Activated CD8-positive, alpha-beta memory T cell treated with anti-CD3 and anti-CD28 coated beads for 4 hours (primary cell): ENCODE results near the gene AHSA1.

Experiments used
- DNase-seq, 2 donors: peaks; one replicate each; pipeline ENCODE4 v3.0.0-alpha.2; 2020; ENCODE audit warnings: low read depth in 2 of 2

AHSA1 gene

DNA sequence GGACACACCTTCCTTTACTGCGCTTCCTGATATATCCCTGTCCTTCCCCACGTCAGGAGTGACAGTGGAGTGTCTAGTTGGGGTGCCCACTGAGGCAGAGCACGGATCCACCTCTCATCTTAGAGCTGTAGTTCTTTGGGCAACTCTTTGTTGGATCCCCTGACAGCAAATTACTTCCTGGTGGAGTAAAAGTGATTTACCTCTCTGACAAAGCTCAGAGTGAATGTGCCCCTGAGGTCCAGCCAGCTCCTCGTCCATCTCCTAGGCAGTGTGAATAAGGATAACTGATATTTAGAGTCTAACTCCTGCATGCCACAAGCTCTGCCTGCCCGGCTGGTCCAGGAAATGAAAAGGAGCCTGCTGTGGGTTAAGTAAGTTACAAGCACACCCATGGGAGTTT lies 16.0 kb downstream of the AHSA1 start:
- DNase-seq: no peak

DNA sequence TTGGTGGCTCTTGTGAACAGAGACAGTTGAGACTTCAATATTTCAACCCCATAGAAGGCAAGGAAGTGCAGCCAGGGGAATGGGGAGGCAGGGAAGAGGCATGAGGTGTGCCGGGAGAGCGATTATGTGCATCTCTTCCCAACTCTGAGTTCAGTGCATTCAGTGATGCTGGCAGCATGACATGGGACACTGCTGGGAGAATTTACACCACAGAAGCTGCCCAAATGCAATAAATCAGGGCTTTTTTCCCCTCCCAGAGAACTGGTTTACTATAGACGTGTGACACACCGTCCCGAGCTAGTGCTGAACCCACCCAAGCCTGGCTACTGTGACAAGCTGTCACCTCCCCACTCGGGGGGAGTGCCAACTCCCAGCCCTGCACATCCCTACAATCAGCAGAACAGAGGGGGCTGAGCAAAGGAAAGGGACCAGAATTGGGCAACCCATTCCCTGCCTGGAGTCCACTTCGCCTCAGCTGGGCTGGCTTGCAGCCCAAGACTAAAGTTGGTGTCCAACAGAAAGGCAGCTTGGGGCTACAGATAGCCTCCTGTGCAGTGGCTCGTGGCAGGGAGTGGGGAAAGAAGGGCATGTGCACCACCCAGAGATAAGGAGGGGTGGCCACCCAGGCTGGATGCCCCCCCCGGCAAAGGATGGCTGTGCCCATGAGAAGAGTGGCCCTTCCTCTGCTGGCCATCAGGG lies 16.7 kb downstream of the AHSA1 start:
- DNase-seq: no peak

DNA sequence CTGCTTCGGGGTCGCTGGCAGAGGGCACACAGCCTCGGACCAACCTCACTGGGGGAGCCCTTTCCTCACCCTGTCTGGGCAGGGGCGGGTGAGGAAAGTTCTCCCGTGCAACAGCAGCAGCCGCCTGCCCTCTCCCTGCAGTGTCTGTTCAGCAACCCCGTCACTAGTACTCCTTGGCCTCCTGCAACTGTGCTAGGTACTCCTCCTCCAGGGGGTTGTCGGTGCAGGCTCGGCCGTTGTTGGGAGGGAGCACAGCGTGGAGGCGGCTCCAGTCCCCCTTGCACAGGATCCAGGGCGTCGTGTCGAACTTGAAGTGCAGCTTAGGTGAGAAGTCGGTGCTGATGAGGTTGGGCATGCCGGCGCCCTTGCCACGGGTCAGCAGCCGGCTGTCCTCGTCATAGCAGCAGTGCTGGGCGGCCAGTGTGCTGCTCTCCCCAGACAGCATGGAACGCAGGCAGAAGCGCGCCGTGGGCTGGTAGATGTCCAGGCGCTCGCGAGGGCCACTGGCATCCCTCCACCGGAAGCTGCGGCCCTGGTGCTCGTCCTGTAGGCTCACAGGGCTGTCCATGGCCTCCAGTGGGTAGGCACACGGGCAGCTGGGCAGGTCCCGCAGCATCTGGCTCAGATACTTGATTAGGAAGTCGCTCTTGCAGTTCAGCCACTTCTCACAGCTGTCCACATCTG lies 17.7 kb downstream of the AHSA1 start:
- DNase-seq: no peak

DNA sequence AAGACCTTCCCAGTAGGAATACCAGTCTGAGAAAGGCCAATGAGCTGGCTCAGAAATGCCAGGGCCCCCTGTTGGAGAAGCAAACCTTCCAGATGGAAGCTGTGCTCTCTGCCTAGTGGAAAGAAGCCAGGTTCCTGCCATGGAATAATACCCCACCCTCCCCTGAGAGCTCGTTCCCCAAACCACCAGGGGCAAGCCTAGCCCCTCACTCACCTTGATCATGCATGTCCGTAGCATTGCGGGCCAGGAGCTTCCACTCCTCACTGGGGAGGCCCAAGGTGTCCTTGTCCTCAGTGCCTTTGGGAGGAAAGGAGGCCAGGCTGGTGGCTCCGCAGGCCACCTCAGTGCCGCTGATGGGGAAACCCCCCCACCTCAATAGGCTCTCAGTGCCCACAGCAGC lies 20.1 kb downstream of the AHSA1 start:
- DNase-seq: no peak

DNA sequence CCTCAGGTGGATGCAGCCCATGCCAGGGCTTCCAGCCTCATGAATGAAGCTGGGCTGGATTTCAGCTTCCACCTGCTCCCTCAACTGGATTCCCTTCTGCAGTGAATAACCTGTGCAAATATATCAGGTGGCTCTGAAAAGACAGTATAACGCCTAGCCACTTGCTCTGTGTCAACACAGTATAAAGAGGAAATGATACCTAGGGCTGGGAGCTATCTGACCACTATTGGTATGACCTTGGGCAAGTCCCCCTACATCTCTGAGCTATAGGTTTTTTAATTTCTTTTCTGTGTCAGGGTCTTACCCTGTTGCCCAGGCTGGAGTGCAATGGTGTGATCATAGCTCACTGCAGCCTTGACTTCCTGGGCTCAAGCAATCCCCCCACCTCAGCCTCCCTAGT lies 20.9 kb downstream of the AHSA1 start:
- no peak for DNase-seq

DNA sequence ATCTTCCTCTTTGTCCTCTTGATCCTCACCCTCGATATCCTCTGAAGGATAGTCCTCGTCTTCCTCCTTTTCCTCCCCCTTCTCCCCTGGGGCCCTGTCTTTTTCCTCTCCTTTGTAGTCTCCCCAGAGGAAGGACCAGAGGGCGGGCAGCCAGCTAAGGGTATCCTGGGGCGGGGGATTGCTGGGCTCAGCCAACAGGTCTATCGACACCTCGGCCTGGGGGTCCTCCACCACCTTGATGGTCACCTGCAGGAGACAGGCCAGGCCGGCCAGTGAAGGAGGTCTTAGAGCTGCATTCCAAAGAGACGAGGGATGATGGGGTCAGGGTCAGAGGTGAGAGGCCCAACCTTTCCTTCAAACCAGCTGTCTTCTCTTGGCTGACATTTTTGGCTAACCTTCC lies 24.5 kb downstream of the AHSA1 start:
- no peak for DNase-seq

DNA sequence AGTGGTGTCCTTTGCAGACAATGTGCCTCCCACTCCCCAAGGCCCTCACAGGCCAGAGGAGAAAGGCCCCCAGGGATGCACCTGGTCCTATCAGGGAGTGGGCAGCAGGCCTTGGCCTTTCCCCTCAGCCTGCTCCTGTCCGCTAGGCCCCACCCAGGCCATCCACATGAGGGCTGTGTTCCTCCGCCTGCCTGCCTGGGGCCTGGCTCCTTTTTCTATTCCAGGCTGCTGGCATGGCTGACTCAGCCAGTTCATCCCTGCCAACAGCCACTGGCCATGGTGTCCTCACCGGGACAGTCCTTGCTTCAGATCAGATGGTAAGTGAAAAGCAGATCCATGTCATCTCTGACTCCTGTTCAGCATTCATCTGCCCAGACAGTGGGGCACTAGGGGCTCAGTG lies 27.4 kb downstream of the AHSA1 start:
- no peak for DNase-seq

DNA sequence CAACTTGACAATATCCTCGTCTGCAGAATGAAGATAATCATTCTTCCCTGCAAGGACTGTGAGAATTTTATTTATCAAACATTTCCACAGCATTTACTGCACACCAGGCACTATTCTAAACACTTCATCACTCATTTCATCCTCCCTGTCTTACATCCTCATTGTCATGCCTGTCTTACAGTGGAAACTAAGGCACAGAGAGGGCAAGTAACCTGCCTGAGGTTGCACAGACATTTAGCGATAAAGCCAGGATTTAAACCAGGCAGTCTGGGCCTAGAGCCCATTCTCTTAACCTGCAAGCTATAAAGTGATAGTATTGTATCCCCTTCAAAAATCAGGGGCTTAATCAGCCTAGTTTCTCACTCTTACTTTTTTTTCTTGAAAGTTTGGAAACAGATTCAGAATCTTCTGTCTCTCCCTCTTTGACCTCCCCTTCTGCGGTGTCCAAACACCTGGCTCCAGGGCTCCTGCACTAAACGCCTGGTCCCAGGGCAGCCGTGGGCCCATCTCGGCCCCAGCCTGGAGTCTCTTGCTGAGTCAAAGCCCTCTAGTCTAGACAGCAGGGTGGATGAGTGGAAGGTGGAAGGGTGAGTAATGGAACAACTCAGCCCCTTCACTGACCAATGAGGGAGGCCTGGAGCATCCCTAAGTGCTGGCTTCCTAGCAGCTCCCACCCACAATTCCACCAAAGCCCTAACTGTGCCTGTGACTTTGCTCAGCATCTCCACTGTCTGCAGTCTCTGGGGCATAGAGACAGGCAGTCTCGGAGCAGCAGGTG lies 28.2 kb downstream of the AHSA1 start:
- no peak for DNase-seq

DNA sequence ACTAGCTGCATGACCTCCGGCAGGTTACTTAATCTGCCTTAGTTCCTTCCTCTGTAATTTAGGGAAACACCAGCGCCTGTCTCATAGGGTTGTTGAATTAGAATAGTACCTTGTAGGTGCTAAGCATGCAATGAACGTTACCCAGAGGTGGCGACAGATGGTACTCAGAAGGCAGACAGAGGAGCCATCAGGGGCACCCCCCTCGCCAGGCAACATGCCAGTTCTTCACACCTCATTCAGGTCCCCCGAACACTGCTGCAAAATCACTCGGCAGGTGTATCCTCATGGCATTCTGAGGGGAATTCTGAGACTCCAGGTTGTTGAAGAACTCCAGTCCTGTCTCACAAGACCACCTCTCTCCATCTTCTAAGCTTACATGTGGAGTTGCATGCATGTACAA lies 30.7 kb downstream of the AHSA1 start:
- no peak for DNase-seq

DNA sequence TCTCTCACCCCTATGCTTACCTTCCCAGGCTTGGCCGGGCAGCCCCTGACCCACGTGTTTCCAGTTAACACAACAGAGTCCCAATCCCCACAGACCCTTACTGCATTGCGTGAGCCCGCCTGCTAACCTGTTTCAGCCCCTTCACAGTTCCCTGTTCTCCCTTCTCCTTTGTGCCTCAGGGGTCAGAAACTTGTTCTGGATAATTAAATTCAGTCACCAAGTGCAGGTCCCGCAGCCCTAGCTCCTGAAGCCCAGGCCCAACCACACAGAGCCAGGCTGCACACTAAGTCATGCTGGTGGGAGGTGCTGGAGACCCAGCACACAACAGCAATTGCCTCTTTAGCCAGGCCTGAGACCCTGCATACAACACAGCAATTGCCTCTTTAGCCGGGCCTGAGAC lies 31.1 kb downstream of the AHSA1 start:
- DNase-seq: no peak

DNA sequence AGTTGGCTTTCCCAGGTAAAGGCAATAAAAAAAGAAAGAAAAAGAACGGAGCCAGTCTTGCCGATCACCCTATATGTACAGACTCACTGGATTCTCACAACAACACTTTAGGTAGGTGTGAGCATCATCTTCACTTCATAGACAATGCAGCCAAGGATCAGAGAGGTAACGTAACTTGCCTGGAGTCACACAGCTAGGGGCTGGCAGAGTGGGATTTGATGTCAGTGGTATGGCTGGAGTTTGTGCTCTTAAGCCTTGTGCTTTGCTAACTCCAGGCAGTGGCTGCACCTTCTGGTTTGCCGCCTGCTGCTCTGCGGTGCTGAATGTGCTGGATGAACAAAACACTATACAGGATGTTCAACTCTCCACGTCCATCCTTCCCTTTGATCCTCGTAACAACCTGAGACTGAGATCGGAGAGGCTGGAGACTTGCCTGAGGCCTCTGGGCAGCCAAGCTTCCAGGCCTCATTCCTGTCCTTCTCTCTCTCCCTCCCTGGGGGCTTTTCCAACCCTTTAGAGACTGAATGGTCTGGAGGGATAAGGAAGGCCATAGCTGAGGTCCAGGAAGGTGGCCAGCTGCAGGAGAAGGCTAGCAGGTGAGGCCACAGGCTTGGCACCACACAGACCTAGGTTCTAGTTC lies 32.6 kb downstream of the AHSA1 start:
- no peak for DNase-seq

DNA sequence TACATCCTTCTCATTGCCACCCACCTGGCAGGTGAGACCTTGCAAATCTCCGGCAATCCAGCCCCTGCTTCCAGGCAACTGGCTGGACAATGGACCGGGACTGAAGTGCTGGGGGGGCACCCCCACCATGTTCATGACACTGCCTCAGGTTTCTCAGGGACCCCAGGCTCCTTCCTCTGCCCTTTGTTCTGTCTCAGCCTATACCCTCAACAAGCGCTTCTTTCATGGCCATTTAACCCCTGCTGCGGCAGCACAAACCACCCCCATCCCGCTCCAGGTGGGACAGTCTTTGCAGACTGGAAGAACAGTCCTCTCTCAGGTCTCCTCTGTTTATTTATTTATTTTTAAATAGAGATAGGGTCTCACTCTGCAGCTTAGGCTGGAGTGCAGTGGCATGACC lies 33.2 kb downstream of the AHSA1 start:
- no peak for DNase-seq

DNA sequence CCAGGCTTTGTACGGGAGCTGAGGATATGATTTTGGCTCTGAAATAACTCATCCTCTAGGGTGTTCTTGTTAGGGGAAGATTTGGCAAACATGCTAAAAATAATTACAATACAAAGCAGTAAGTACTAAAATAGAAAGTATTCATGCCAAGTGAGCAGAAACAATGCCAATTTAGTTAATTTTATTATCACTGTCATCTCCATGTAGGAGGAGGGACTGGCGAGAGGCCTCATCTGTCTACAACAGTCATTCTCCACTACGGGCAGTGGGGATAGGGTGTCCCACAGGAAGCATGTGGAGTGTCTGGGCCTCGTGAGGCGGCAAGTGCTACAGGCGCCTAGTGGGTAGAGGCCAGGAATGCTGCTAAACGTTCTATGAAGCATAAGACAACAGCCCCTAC lies 37.4 kb downstream of the AHSA1 start:
- DNase-seq: no peak

DNA sequence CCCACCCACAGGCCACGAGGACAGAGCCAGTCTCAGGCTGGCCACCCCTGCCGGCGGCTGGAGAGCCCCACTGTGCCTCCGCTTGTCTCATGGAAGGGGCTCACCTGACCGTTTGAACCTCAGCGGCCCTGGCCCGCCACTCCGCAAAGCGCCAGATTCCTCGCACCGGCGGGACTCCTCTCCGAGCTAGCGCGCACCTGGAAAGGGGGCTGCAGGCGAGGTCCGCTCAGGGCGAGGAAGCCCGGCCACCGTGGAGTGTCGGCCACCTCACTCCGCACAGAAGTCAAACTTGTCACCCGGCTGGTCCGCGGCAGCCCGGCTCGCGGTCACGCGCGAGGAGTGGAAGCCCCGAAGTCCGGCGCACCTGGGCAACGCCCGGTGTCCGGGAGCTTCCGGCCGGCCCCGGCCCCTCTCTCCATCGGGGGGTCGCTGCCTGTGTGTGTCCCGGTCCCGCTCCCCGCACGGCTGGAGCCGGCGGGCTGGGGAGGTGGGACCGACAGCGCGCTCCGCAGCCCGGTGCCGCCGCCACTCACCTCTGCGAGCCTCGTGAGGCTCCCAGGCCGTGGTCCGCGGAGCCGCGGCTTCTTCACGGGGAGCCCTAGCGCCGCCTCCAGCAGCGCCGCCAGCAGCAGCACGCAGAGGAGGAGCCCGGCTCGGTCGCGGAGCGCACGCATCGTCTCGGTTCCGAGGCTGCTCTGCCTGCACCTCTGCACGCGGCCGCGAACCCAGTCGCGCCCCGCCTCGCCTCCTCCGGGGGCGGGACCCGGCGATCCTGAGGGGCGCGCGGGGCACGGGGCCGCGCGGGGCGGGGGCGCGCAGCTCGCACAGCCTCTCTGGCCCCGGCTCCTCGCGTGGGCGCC lies 40.5 kb downstream of the AHSA1 start, which contains the start of gene ISM2:
Gene ISM2 (minus strand): TSS at position 697 of the 860 bp plus-strand sequence. CDS start 23 bp downstream, at position 674.
- peak in 1 of 2 donors; percentile 8 for DNase-seq

DNA sequence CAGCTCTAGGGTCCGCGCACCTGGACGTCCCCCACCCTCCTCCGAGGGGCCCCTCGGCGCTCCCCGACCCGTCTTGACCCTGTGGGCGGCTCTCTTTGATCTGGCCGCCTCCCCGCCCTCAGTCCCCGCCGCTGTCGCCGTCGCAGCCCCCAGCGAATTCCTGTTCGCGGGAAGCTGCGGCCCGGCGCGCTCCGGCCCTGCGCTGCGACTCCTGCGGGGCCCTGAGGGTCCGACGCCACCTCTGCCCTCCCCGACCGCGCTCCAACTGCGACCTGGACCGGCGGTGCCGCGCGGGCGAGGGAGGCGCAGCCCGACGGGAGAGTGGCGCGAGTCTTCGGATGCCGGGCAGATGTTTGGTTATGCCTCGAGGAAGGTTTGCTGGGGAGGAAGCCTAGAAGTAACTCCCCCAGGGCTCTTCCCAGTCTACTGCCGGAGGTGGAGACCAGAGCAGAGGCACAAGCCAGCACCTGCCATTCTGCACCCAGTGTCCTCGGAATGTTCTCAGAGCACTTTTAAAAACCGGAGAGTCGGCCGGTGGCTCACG lies 41.2 kb downstream of the AHSA1 start:
- no peak for DNase-seq

DNA sequence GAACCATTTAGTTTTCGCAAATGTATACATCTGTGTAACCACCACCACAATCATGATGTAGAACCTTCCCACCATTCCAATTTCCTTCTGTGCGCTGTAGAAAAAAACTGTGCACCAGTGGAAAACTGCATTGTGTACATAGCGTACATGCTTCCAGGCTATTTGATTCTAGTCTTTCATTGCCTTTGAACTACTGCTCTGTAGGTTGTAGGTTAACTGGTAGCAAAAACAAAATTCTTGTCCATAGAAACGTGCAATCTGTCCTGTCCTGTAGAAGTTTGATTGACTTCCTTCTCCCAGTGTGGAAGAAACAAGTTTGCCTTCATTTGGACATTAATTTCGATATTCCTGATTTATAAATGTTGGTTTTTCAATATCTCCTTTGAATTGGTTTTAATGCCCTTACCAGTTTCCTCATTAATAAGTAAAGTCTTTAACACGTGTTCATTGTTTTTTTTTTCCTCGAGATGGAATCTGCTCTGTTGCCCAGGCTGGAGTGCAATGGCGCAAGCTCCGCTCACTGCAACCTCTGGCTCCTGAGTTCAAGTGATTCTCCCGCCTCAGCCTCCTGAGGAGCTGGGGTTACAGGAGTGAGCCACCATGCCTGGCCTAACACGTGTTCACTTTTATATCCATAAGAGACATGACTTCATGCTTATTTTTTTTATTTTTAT lies 44.4 kb downstream of the AHSA1 start:
- DNase-seq: no peak

DNA sequence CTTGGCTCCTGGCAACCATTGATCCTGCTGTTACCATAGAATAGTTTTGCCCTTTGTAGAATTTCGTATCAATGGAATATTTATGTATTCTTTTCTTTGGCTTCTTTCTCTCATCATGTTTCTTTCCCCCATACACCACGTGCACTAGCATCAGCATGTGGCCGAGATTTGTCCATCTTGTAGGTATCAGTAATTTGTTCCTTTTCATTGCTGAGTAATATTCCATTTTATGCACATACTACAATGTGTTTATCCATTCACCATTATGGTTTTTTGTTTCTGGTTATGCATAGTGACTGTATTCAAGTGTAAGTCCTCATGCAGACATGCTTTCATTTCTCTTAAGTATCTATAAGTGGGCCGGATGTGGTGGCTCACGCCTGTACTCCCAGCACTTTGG lies 45.2 kb downstream of the AHSA1 start:
- DNase-seq: no peak

DNA sequence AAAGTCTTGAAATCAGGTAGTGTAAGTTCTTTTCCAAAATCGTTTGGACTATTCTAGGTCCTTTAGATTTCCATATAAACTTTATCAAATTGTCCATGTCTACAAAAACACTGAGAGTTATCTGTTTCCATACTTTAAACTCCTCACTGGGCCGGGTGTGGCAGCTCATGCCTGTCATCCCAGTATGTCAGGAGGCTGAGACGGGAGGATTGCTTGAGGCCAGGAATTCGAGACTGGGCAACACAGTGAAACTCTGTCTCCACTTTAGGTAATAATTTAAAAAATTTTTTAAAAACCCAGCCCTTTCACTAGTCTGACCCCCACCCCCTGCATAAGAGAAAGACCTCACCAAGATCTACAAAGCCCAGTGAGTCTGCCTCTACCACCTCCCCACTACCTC lies 47.1 kb downstream of the AHSA1 start:
- no peak for DNase-seq

DNA sequence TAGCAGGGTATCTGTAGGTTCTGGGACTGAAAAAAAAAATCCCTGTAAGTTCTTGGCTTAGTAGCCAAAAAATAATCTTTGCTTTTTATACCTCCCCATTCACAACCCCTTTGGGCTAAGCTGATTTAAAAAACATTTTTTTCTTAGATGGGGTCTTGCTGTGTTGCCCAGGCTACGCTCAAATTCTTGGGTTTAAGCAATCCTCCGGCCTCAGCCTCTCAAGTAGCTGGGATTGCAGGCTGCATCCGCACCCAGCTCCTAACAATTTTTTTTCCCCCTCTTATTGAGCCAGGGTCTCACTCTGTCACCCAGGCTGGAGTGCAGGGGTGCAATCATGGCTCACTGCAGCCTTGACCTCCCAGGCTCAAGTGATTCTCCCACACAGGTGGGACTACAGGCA lies 49.9 kb downstream of the AHSA1 start:
- DNase-seq: no peak

DNA sequence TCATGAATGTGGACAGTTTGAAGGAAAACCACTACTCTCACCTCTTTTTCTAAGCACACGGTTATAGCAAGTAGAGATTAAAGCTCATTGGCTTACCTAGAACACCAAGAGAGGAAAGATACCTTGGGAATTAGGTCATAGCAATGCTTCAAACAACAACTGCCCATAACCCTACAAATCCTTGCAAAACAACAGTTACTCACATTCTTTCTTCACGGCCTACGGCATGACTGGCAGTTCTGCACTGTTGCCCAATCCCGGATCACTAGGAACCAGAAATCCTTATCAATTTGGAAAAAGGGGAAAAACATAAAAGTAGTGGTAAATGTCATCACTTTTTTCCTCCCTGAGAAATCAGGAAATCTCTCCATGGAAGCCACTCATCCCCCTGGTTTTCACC lies 50.4 kb downstream of the AHSA1 start:
- no peak for DNase-seq

DNA sequence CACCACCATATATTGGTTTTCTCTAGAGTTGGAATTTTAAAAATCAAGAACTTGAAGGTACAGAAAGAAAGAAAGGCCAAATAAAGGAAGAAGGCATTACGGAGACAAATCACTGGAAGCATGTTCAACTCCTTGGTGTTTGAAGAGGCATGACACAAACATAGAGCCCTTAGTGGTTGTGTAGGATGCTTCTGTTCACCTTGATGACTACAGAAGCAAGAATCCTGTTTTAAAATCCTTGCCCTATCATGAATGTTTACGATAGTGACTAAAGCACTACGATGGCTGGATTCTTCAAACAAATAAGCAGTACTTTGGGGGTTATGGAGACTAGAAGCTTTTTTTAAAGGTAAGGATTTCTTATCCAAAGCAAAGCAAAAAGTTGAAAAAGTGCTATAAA lies 51.0 kb downstream of the AHSA1 start:
- no peak for DNase-seq
